Activated T-helper 1 cell treated with anti-CD3 and anti-CD28 coated beads, Interleukin-12 subunit alpha, Interleukin-12 subunit beta, Interleukin-2, Interleukin-4 antibody, amounts not matched to agents 30 ng/mL and 10 ng/mL and 1 ng/mL, durations not matched to agents 14 hours and 24 hours and 36 hours (primary cell): ENCODE results near the gene FOXO3. TPM values are rescaled to one million over a fixed set of nuclear protein-coding genes. Genes with fewer than 3 reads are reported as not detected.

Source experiments
- DNase-seq: peaks from one replicate; pipeline ENCODE4 v3.0.0; 2021; ENCODE audit warnings: low spot score
- H3K27ac Mint-ChIP-seq: one replicate; pipeline ENCODE4 v1.8.0; 2021; ENCODE audit warnings: mild to moderate bottlenecking, mixed read lengths
- H3K27me3 Mint-ChIP-seq: one replicate; pipeline ENCODE4 v1.8.0; 2022; ENCODE audit warnings: mild to moderate bottlenecking, moderate library complexity, mixed read lengths; ENCODE audit not compliant: insufficient read depth
- H3K36me3 Mint-ChIP-seq: one replicate; pipeline ENCODE4 v1.8.0; 2021; ENCODE audit warnings: low read depth, mixed read lengths
- H3K4me1 Mint-ChIP-seq: one replicate; pipeline ENCODE4 v1.8.0; 2021; ENCODE audit warnings: low read depth, mixed read lengths
- H3K4me3 Mint-ChIP-seq: one replicate; pipeline ENCODE4 v1.8.0; 2021; ENCODE audit warnings: mild to moderate bottlenecking, moderate library complexity, mixed read lengths
- H3K9me3 Mint-ChIP-seq: one replicate; pipeline ENCODE4 v1.8.0; 2021; ENCODE audit warnings: mixed read lengths
- intact Hi-C: fragments of 100-400 bp; cut with micrococcal nuclease; formaldehyde crosslinking; loops from one replicate; pipeline ENCODE4 v1.15.1; 2024
- total RNA-seq: library from RNA; stranded (reverse); gene quantifications from 2 replicates; pipeline ENCODE4 v1.2.3, GENCODE V29; 2022

FOXO3 gene
- total RNA-seq, 1 donor from 2014 or later, result 8.6 TPM

DNA sequence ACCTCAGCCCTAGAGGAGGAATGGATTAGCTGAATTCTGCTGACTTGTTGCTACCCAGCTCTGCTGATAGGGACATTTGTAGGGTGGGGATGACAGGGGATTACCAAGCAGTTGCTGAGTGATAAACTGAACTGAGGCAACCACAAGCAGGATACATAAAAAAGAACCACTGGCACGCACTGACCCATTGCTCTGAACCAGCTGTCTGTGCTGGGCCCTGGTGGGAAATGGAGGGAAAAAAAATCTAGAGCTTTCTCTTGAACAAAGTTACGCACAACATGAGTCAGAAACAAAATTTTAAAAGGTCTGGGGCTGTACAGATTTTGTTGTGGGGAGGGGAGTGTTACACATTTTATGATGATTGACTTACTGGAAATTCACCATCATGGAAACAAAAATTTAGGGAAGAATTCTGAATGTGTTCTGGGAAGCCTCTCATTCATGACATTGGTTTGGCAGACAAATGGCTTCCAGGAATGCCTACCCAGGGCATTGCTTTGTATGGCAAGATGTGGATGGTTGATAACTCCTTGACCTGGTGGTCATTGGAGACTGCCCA, 37.7 kb downstream of the FOXO3 start:
- peak overlapping the region; percentile 53 for H3K27ac Mint-ChIP-seq
- no peak overlapping the region for H3K4me3 Mint-ChIP-seq
- intact Hi-C loops, result no loop called here

DNA sequence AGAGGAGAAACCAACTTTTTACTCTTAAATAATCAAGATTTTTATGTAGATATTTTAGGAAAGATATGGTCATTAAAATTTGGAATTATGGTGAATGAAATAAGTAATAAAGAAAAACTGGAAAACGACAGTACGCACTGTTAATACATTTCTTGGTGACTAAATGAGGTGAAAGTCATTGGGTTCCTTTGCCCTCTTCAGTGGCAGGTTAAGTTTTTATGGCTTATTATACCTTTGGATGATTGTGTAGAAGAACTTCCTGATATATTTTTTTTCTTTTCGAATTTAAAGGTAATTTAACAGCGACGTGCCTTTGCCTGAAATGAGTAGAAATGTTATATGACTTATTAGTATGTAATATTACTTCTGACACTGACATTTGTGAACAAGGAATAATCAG, 43.4 kb downstream of the FOXO3 start:
- Mint-ChIP-seq H3K4me1 (no peaks in the 10 kb centered on the region), H3K36me3 (no peaks in the 10 kb centered on the region), H3K27ac (no peak overlapping the region), H3K9me3 (no peaks in the 10 kb centered on the region), H3K27me3 (no peaks in the 10 kb centered on the region), H3K4me3 (no peak overlapping the region)
- DNase-seq, result no peak
- intact Hi-C loops, result no loop called here

More for the DNA sequence above, 37.7 kb downstream of the FOXO3 start:
- no peak for DNase-seq
- no peaks in the 10 kb centered on the region for H3K36me3 Mint-ChIP-seq
- H3K4me1 Mint-ChIP-seq, result peaks cover 13% of the 10 kb centered on the region
- H3K9me3 Mint-ChIP-seq, result no peaks in the 10 kb centered on the region
- peaks cover 2% of the 10 kb centered on the region for H3K27me3 Mint-ChIP-seq

DNA sequence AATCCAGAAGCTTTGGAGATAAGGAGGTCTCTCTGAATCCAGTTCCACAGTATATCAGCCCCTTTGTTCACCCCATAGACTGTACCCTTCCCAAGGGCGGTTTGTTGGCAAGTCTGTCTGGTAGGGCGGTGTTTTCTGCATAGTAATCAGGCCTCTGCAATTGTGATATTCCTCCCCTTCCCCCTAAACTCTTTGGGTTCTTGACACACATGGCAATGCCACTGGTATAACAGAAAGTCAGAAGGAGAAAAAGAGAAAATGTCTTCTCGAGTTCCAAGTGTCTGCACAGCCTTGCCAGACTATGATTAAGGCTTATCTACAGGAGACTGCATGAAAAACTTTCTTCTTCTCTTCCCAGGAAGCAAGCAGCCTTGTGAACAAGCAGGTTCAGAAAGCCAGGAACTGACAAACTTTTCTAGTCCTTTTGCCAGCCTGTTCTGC, 45.6 kb downstream of the FOXO3 start:
- H3K9me3 Mint-ChIP-seq, result no peaks in the 10 kb centered on the region
- no peaks in the 10 kb centered on the region for H3K36me3 Mint-ChIP-seq
- intact Hi-C loops, result no loop called here
- H3K4me3 Mint-ChIP-seq, result no peak overlapping the region
- H3K27me3 Mint-ChIP-seq, result no peaks in the 10 kb centered on the region
- no peak for DNase-seq
- H3K27ac Mint-ChIP-seq, result no peak overlapping the region
- H3K4me1 Mint-ChIP-seq, result no peaks in the 10 kb centered on the region

DNA sequence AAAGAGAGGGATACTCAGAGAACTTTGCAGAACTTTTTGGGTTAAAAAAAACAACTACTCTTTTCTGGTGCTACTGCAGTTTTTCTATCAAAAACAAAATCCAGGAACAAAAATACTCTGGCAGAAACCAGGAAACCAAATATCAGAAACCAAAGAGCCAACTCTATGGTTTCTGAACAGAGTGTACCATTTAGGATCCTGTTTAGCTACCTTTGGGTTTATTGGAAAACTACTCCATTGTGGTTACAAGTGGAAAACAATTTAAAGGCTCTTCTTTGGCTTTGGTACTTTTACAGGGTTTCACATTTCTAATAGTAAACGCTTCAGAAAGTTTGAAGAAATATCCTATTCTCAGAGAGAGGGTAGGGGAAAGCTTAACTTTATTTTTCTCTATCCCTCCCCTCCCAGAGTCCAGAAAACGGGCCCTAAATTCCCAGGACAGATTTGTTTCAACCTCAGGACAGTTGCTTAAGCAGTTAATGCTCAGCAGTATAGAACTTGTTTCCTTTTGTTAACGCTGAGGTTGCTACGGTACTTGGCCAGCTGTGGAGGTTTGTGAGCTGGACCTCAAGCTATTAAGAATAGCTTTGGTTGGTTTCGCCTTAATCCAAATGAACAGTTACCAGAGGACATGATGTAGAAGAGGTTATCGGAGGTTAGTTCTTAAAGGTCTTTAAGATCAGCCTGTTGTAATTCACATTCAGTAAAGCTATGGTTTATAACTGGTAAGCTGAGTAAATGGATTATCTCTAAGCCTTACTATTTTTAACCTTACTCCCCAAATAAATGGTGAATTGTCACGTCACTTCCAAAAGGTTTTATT, 47.9 kb downstream of the FOXO3 start:
- no peaks in the 10 kb centered on the region for H3K4me1 Mint-ChIP-seq
- H3K36me3 Mint-ChIP-seq, result peaks cover 1% of the 10 kb centered on the region
- intact Hi-C loops, result no loop called here
- H3K27me3 Mint-ChIP-seq, result peaks cover 5% of the 10 kb centered on the region
- peaks cover 3% of the 10 kb centered on the region for H3K9me3 Mint-ChIP-seq
- H3K4me3 Mint-ChIP-seq, result no peak overlapping the region
- no peak overlapping the region for H3K27ac Mint-ChIP-seq
- DNase-seq, result no peak

DNA sequence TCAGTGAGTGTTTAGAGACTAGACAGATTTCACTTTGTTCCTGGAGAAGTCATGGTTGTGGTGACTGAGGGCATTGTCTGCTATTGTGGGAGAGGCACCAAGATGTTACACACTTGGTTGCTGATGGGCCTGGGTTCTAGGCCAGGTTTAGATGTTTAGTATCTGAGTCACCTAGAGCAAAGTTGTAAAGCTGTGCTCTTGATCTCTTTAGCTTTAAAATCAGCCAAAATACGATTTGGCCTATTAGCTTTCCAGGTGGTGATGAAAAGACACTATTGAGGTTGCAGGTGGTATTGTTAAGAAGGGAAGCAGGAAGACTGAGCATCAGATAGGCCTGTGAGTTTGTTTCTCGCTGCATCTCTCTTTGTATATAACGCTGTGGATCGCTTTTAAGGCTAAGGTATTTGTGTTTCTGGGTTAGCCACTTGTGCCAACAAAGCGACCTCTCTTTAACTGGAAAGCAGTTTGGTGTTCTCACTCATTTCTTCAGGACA, 48.6 kb downstream of the FOXO3 start:
- H3K36me3 Mint-ChIP-seq, result peaks cover 1% of the 10 kb centered on the region
- H3K4me3 Mint-ChIP-seq, result no peak overlapping the region
- no peaks in the 10 kb centered on the region for H3K4me1 Mint-ChIP-seq
- no peak overlapping the region for H3K27ac Mint-ChIP-seq
- peaks cover 3% of the 10 kb centered on the region for H3K9me3 Mint-ChIP-seq
- no peak for DNase-seq
- H3K27me3 Mint-ChIP-seq, result peaks cover 7% of the 10 kb centered on the region
- intact Hi-C loops, result no loop called here

DNA sequence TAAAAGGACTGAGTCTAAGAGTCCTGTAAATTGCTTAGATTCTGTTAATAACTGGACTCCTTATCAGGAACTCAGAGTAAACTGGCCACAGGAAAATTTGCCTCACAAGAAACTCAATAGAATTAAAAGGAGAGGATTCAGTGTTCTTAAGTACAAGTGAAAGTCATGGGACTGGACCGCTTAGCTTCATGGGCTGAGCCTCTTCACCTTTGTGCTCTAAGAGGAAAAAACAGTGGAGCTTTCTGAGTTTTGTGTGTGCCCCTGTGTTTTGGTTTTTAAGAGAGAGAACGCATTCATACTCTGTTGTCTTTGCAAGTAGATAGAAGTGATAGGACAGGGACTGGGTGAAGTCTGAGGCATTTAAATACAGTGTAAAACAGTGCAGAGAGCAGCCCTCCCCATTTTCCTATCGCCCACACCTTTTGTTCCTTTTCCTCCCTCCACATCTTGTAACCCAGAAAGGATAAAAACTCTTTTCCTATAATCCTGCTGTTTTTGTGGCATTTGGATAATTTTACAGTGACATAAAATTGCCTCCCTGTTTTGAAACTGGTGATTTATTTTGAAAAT, 49.6 kb downstream of the FOXO3 start:
- H3K4me1 Mint-ChIP-seq, result no peaks in the 10 kb centered on the region
- H3K9me3 Mint-ChIP-seq, result peaks cover 3% of the 10 kb centered on the region
- DNase-seq, result no peak
- H3K4me3 Mint-ChIP-seq, result no peak overlapping the region
- no peak overlapping the region for H3K27ac Mint-ChIP-seq
- intact Hi-C loops, result no loop called here
- peaks cover 1% of the 10 kb centered on the region for H3K36me3 Mint-ChIP-seq
- H3K27me3 Mint-ChIP-seq, result peaks cover 16% of the 10 kb centered on the region

DNA sequence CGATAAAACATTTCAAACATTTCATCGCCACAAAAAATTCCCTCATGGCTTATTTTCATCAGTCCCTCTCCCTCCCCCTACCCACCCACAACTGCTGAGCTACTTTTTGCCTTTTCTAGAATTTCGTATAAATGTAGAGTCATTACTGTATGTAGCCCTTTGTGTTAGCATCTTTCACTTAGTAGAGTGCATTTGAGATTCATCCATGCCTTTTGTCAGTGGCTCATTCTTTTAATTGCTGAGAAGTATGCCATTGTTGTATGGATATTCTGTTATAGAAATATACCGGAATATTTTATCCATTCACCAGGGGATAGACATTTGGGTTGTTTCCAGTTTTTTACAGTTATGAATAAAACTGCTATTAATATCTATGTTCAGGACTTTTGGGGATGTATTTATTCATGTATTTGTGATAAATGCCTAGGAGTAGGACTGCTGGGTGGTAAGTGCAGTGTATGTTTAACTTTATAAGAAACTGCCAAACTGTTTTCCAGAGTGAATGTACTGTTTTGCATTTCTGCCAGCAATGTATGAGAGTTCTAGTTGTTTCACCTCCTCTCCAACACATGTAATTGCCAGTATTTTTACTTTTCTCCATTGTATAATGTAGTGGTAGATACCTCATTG, 50.4 kb downstream of the FOXO3 start:
- no peaks in the 10 kb centered on the region for H3K4me1 Mint-ChIP-seq
- H3K27me3 Mint-ChIP-seq, result peaks cover 16% of the 10 kb centered on the region
- H3K27ac Mint-ChIP-seq, result no peak overlapping the region
- DNase-seq, result no peak
- peaks cover 3% of the 10 kb centered on the region for H3K9me3 Mint-ChIP-seq
- peaks cover 1% of the 10 kb centered on the region for H3K36me3 Mint-ChIP-seq
- intact Hi-C loops, result no loop called here
- no peak overlapping the region for H3K4me3 Mint-ChIP-seq

DNA sequence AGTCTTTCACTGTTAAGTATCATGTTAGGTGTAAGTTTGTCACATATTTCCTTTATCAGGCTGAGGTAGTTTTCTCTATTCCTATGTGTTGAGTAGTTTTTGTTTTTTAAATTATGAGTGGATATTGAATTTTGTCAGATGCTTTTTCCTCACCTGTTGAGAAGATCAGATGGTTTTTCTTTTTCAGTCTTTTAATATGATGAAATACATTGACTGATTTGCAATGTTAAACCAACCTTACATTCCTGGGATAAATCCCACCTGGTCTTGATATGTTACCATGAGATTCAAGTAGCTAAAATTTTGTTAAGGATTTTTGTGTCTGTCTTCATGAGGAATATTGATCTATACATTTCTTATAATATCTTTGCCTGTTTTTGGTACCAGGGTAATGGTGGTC, 52.1 kb downstream of the FOXO3 start:
- H3K27me3 Mint-ChIP-seq, result peaks cover 16% of the 10 kb centered on the region
- H3K36me3 Mint-ChIP-seq, result peaks cover 1% of the 10 kb centered on the region
- no peaks in the 10 kb centered on the region for H3K4me1 Mint-ChIP-seq
- H3K27ac Mint-ChIP-seq, result no peak overlapping the region
- peaks cover 3% of the 10 kb centered on the region for H3K9me3 Mint-ChIP-seq
- intact Hi-C loops, result no loop called here
- no peak overlapping the region for H3K4me3 Mint-ChIP-seq
- DNase-seq, result no peak

DNA sequence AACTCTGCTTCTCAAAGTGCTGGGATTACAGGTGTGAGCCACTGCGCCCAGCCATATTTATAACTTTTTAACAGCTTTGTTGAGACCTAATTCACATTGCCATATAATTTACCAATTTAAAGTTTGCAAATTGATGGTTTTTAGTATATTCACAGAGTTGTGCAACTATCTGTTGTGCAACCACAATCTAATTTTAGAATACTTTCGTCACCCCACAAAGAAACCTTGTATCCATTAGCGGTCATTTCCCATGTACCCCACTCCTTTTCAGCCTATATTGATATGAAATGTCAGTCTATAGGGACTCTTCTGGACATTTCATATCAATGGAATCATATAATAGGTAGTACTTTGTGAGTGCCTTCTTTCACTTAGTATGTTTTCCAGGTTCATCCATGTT, 55.8 kb downstream of the FOXO3 start:
- Mint-ChIP-seq H3K4me3 (no peak overlapping the region), H3K27me3 (peaks cover 18% of the 10 kb centered on the region), H3K27ac (no peak overlapping the region), H3K36me3 (peaks cover 1% of the 10 kb centered on the region), H3K9me3 (peaks cover 3% of the 10 kb centered on the region), H3K4me1 (peaks cover 5% of the 10 kb centered on the region)
- DNase-seq, result no peak
- intact Hi-C loops, result no loop called here

DNA sequence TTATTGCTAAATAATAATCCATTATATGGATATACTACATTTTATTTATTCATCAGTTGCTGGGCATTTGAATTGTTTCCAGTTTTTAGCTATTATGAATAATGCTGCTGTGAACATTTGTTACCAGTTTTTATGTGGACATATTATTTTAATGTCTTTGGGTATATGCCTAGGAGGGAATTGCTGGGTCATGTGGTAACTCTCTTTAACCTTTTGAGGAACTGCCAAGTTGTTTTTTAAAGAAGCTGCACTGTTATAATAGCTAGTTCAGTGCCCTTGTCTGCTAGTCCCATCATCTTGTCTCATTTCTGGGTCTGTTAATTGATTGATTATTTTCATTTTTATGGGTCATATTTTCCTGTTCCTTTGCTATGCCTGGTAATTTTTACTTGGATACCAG, 56.3 kb downstream of the FOXO3 start:
- DNase-seq, result no peak
- no peak overlapping the region for H3K4me3 Mint-ChIP-seq
- peaks cover 3% of the 10 kb centered on the region for H3K9me3 Mint-ChIP-seq
- intact Hi-C loops, result no loop called here
- no peak overlapping the region for H3K27ac Mint-ChIP-seq
- peaks cover 7% of the 10 kb centered on the region for H3K4me1 Mint-ChIP-seq
- peaks cover 18% of the 10 kb centered on the region for H3K27me3 Mint-ChIP-seq
- H3K36me3 Mint-ChIP-seq, result peaks cover 1% of the 10 kb centered on the region

DNA sequence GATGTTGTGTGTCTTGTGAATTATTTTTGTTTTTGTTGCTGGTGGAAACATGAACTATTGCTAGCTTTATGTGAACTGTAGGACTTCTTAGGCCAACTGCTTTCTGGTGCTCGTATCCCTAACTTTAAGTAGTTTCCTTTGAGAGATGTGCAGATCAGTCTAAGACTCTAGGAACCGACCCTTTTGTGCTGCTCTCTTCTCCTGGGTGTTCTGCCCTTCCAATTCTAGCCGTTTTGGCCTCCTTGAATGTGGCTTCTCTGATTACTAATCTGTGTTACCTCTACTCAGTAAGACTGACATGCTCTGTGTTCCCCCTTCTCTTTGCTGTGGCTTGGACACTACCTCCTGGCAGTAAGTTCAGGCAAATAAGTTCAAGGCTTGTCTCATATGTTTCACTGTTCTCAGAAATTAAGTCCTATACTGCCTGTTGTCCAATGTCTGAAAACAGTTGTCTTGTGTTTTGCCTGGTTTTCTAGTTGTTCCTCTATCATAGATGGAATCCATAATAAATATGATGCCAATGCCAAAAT, 58.0 kb downstream of the FOXO3 start:
- no peak for DNase-seq
- Mint-ChIP-seq H3K36me3 (no peaks in the 10 kb centered on the region), H3K4me1 (peaks cover 7% of the 10 kb centered on the region), H3K27ac (no peak overlapping the region), H3K4me3 (no peak overlapping the region), H3K9me3 (no peaks in the 10 kb centered on the region), H3K27me3 (peaks cover 12% of the 10 kb centered on the region)
- intact Hi-C loops, result no loop called here

DNA sequence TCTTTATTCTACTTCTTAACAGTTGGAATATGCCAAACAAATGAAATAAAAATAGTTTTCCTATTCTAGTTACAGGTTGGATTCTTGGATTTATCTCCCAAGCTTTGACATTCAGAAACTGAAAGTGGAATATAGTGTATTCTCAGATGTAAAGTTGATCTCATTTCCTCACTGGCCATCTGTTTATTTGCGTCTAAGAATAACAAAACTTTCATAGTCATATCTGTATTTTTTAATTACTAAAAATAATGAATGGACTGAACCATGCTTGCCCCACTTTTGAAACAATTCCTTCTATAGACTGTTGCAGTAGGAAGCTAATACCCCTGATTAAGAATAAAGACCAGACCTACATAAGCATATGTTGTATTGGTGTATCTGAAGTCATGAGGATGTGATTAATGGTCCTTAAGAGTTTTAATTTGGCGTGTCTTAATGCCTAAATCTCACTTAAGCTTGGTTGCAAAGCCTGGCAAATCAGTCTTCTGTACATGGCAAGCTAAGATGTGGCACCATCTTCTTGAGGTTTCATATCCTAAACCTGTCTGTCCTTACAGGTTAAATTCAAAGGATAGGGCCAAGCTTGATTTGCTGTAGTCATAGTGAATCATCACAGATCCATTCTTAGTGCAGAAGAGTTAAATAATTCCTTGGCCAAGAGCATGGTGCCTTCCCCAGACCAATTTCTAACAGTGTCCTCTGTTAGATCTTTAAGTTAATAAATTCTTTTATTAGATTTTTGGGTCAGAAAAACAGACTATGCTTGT, 58.9 kb downstream of the FOXO3 start:
- DNase-seq, result no peak
- H3K4me3 Mint-ChIP-seq, result no peak overlapping the region
- H3K36me3 Mint-ChIP-seq, result no peaks in the 10 kb centered on the region
- peaks cover 7% of the 10 kb centered on the region for H3K27me3 Mint-ChIP-seq
- intact Hi-C loops, result no loop called here
- H3K4me1 Mint-ChIP-seq, result peaks cover 7% of the 10 kb centered on the region
- H3K9me3 Mint-ChIP-seq, result no peaks in the 10 kb centered on the region
- no peak overlapping the region for H3K27ac Mint-ChIP-seq
